Duodenal mucosa (tissue), 2 donors: ENCODE data around the gene STPG4.
"Not testable (repeated sequence)": the region's sequence is repeated elsewhere in the genome, so short reads cannot be mapped to it uniquely, and the experiment has no call there.

Experiments
- H3K27ac ChIP-seq: one replicate; pipeline ENCODE4 v1.7.0; 2013; ENCODE audit warnings: low read depth, low read length
- H3K27me3 ChIP-seq, 2 donors: one replicate each; pipeline ENCODE4 v1.7.0; 2013; ENCODE audit warnings: low read length in 2 of 2, control low read depth in 1 of 2; ENCODE audit not compliant: insufficient read depth in 2 of 2, control insufficient read depth in 1 of 2
- H3K36me3 ChIP-seq, 2 donors: one replicate each; pipeline ENCODE4 v1.7.0; 2013; ENCODE audit warnings: low read length in 2 of 2, control low read depth in 1 of 2; ENCODE audit not compliant: insufficient read depth in 2 of 2, control insufficient read depth in 1 of 2
- H3K4me1 ChIP-seq, 2 donors: one replicate each; pipeline ENCODE4 v1.7.0; 2013; ENCODE audit warnings: low read length in 2 of 2, control low read depth in 1 of 2; ENCODE audit not compliant: insufficient read depth in 2 of 2, control insufficient read depth in 1 of 2
- H3K4me3 ChIP-seq, 2 donors: one replicate each; pipeline ENCODE4 v1.7.0; 2013; ENCODE audit warnings: low read length in 2 of 2, low read depth in 1 of 2
- H3K9ac ChIP-seq, 2 donors: one replicate each; pipeline ENCODE4 v1.7.0; 2013; ENCODE audit warnings: low read length in 2 of 2, low read depth in 1 of 2
- H3K9me3 ChIP-seq, 2 donors: one replicate each; pipeline ENCODE4 v1.7.0; 2013; ENCODE audit warnings: low read length in 2 of 2, control low read depth in 1 of 2; ENCODE audit not compliant: control insufficient read depth in 1 of 2

STPG4 gene

DNA sequence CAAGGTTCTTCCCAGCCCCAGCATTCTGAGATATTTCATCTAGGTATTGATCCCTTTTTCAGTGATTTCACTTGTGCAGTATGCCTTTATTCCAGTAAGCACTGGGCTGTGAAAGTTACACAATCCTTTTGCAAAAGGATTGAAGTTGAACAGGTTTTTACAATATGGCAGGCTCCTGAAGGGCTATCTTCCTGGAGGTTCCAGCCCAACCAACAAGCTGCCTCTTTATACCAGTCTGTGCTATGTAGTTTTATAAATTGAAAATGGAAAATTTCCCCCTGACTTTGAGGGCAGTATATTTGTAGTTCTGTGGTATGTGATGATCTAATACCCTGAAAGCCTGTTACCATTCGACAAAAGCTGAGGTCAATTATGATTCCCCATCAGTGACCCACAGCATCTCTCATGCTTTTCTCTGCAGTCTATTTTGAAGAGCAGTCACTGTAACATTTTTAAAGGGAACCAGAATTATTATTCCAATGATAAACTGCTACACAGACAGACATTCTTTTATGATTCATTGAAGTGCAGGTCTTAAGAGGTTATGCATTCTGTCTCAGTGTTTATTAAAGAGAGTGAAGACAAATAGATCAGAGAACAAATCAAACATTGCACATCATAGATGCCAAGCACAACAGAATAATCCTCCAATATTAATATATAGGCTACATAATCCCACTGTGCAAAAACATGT is 35.2 kb upstream of the STPG4 start:
- Histone ChIP-seq H3K27me3 (no peaks in the 10 kb centered on the region), H3K9ac (no peak overlapping the region), H3K4me1 (peaks cover 7 to 14% of the 10 kb centered on the region in 2 donors), H3K36me3 (no peaks in the 10 kb centered on the region), H3K9me3 (no peaks in the 10 kb centered on the region), H3K4me3 (no peak overlapping the region), H3K27ac (no peak overlapping the region)

DNA sequence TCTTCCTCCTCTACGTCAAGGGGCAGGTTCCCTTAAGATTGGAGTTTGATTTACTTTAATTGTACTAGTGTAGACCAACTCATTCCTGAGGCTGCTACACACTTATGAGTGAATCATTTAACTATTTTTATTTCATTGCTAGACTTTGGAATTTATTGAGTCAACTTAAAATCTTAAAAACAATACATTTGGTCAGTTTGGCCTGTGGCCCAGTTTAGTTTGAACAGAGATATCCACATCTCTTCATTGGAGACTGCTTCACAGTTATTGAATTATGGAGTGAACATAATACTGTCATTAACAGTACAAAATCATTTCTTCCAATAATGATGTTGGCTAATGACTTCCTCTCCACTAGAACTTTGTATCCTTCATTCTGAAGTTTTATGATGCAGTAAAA is 34.5 kb upstream of the STPG4 start:
- H3K9me3 ChIP-seq = no peaks in the 10 kb centered on the region
- H3K27me3 ChIP-seq = no peaks in the 10 kb centered on the region
- no peak overlapping the region for H3K9ac ChIP-seq
- H3K27ac ChIP-seq = no peak overlapping the region
- no peak overlapping the region for H3K4me3 ChIP-seq
- peaks cover 7 to 14% of the 10 kb centered on the region in 2 donors for H3K4me1 ChIP-seq
- no peaks in the 10 kb centered on the region for H3K36me3 ChIP-seq

DNA sequence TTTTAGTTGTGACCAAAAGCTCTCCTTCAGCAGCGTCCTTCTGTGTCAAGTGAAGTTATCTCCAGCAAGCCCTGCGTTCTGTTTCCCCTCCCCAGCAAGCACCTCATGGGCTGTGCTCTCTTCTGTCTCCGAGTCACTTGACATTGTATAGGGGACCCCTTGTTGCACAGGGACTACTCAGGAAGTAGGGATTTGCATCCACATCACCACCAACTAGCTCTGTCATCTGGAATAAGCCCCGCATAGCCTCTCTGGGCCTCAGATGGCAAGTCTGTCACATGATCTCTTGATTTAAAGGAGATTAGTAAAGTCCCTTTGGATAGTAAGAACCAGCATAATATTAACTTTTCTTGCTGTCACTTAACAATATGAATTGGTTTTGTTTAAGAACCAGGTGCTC is 32.0 kb upstream of the STPG4 start:
- H3K27me3 ChIP-seq = no peaks in the 10 kb centered on the region
- peaks cover 7 to 14% of the 10 kb centered on the region in 2 donors for H3K4me1 ChIP-seq
- H3K36me3 ChIP-seq = no peaks in the 10 kb centered on the region
- no peak overlapping the region for H3K4me3 ChIP-seq
- no peaks in the 10 kb centered on the region for H3K9me3 ChIP-seq
- H3K27ac ChIP-seq = no peak overlapping the region
- H3K9ac ChIP-seq = no peak overlapping the region

DNA sequence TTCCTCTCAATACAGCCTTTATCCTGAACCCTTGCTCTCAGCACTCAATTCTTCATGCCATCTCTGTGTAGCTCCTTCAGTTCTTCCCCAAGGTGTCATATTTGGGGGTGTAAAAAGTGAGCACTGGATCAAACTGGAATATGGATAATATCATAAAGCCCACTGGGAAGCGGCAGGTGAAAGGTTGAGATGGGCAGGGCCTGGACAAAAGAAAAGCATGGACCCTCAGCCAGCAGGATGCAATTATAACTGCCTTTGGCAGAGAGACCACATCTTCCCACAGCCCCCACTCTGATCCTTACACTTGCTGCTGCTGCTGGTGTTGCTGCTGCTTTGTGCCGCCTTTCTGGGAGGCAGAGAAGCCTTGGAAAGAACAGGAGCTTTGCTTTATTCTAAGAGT is 31.2 kb upstream of the STPG4 start:
- H3K4me3 ChIP-seq = no peak overlapping the region
- H3K27me3 ChIP-seq = no peaks in the 10 kb centered on the region
- H3K9ac ChIP-seq = no peak overlapping the region
- H3K36me3 ChIP-seq = no peaks in the 10 kb centered on the region
- H3K4me1 ChIP-seq = peaks cover 4 to 14% of the 10 kb centered on the region in 2 donors
- H3K9me3 ChIP-seq = no peaks in the 10 kb centered on the region
- no peak overlapping the region for H3K27ac ChIP-seq

DNA sequence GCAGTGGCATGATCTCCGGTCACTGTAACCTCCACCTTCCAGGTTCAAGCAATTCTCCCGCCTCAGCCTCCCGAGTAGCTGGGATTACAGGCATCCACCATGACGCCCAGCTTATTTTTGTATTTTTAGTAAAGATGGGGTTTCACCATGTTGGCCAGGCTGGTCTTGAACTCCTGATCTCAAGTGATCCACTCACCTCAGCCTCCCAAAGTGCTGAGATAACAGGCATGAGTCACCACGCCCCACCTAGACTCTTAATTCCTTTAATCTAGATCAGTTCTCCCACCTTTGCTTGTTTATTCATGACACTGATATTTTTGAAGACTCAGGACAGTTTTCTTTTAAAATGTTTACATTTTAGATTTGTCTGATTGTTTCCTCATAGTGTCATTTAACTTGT is 30.0 kb upstream of the STPG4 start:
- H3K9ac ChIP-seq, H3K36me3 ChIP-seq, H3K9me3 ChIP-seq, H3K4me3 ChIP-seq, H3K4me1 ChIP-seq, H3K27ac ChIP-seq, H3K27me3 ChIP-seq: not testable (repeated sequence)

DNA sequence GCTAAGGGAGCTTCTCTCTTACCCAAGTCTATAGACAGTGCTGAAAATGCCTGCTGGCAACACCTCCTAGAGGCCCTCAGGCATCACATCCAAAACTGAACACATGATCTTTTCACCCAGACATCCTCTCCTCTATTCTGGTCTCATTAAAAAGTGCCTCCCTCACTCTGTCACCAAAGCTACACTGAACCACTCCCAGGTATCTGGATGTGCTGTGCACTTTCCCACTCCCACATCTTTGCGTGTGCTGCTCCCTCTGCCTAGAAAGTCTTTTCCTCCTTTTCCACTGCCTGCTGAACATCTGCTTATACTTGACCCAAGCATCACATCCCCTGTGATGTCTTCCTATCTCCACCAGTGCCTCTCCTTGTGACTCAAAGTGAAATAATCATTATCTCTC is 26.1 kb upstream of the STPG4 start:
- Histone ChIP-seq H3K9ac (no peak overlapping the region), H3K36me3 (no peaks in the 10 kb centered on the region), H3K27ac (no peak overlapping the region), H3K9me3 (no peaks in the 10 kb centered on the region), H3K4me3 (no peak overlapping the region), H3K4me1 (peaks cover 9 to 12% of the 10 kb centered on the region in 2 donors), H3K27me3 (no peaks in the 10 kb centered on the region)

DNA sequence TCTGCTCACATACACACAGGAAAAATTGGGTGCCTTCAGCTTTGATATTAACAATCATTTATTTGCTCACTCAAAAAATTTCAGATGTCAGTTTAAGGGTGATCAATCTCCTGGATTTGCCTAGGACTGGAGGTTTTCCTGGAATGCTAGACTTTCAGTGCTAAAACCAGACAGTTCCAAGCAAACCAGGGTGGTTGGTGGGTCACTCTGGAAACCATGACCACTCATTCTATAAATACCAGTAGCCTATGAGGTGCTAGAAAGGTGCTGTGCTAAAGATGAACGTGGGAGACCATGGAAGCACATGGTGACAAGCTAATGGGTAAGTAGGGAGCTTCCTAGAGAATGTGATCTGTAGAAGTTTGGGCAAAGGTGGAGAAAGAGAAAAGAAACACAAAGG is 25.4 kb upstream of the STPG4 start:
- H3K27ac ChIP-seq = no peak overlapping the region
- no peaks in the 10 kb centered on the region for H3K9me3 ChIP-seq
- H3K4me1 ChIP-seq = peaks cover 9 to 12% of the 10 kb centered on the region in 2 donors
- H3K27me3 ChIP-seq = no peaks in the 10 kb centered on the region
- H3K36me3 ChIP-seq = no peaks in the 10 kb centered on the region
- H3K4me3 ChIP-seq = no peak overlapping the region
- no peak overlapping the region for H3K9ac ChIP-seq

DNA sequence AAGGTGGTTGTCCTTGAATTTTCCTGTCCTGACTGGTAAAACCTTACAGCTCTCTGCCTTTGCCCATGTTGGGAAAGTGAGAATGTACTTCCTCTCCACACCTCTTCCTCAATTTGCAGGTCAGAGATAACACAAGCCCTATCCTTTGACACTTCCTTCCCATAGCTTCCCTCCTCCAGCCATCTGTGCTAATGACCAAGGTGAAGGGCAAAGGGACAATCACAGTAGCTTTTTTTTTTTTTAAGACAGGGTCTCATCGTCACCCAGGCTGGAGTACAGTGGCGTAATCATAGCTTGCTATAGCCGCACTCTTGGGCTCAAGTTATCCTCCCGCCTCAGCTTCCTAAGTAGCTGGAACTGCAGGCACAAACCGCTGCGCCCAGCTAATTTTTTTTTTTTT is 24.3 kb upstream of the STPG4 start:
- Histone ChIP-seq H3K9ac (no peak overlapping the region), H3K27me3 (no peaks in the 10 kb centered on the region), H3K4me3 (no peak overlapping the region), H3K9me3 (no peaks in the 10 kb centered on the region), H3K36me3 (no peaks in the 10 kb centered on the region), H3K4me1 (peaks cover 9 to 12% of the 10 kb centered on the region in 2 donors), H3K27ac (no peak overlapping the region)

DNA sequence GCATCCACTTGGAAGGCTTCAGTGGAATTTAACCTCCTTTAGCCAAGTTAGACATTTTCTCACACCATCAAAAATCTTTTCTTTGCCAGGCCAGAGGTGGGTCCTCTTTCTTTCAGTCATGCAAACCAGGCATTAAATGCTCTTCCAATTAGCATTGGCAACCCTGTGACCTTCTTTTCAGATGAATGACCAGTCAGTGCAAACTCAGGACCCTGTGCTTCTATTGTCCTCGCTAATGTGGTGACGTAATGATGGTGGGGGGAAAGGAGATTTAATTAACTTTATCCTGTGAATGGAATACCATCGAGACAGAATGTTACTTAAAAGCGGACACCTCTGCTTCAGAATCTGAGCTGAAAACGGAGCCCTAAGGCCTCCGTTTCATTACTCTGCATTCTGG is 23.2 kb upstream of the STPG4 start:
- Histone ChIP-seq H3K4me3 (no peak overlapping the region), H3K27ac (no peak overlapping the region), H3K27me3 (no peaks in the 10 kb centered on the region), H3K36me3 (no peaks in the 10 kb centered on the region), H3K4me1 (peaks cover 16% of the 10 kb centered on the region in 2 donors), H3K9ac (no peak overlapping the region), H3K9me3 (no peaks in the 10 kb centered on the region)

DNA sequence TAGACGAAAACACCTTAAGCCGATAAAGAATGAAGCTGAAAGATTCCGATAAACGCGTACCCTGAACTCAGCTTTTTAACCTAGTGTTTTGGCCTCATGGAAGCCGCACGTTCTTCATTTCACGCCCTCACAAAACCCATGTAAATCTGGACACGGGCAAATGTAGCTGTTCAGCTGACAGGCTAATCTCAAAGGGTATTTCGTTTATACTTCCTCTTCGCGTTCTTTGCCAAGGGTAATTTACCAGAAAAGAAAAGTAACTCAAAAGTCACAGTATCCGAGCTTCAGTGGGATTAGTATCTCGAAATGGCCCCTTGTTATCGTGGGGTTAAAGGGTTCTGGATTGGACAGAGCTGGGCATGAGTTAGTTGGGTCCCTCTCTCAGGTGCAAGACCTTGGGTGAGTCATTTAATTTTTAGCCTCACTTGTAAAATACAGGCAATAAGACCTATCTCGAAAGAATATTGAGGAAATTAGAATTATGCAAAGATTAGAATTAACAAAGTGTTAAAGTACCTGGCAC is 22.0 kb upstream of the STPG4 start:
- H3K27ac ChIP-seq = peak overlapping the region; percentile 99
- H3K9me3 ChIP-seq = no peaks in the 10 kb centered on the region
- peak overlapping the region; percentile 96 to 99 for H3K4me3 ChIP-seq
- peaks cover 26% of the 10 kb centered on the region in 2 donors for H3K4me1 ChIP-seq
- H3K36me3 ChIP-seq = peaks cover 0 to 3% of the 10 kb centered on the region in 2 donors
- peak overlapping the region; percentile 99 for H3K9ac ChIP-seq
- H3K27me3 ChIP-seq = no peaks in the 10 kb centered on the region
